ENCODE results near the gene GLYATL3. TPM values are rescaled to one million over a fixed set of nuclear protein-coding genes. Genes with fewer than 3 reads are reported as not detected.
A peak's percentile ranks its signal among the peaks of the same experiment; 100 is the strongest.

GLYATL3 gene
- total and polyA plus RNA-seq, 2 of the 4 experiments (the other 2 are of a cell fraction) = not detected

DNA sequence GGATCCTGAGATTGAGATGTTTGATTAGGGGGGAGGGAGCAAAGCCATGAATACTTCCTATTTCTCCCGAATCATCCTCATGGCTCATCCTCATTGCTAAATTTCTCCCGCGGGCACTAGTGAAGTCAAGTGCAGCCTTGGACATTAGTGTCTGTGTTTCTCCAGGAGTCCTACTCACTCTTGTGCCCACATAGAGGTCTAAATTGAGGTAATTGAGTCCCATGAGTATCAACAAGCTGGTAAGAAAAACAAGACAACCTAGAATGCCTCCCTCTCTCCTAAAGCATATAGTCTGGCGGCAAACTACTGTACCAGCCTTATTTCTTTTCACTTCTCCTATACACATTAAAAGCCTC lies 36.1 kb upstream of the GLYATL3 start:
- DNase-seq (no peak), ATAC-seq (ENCODE audit: low read depth) (peak; percentile 31)
- CTCF ChIA-PET = no interaction called here
- dilution Hi-C loops (cut with HindIII; ENCODE audit: low sequenced_read_pairs, unreplicated experiment) = no loop called here
- in situ Hi-C loops (cut with MboI; ENCODE audit: low sequenced_read_pairs) = no loop called here
- Histone ChIP-seq H3K4me1 (ENCODE audit: control insufficient read depth, insufficient read depth, low read length) (no peaks in the 10 kb centered on the region; the same call in 1 of the 2 replicates), H3K9me3 (ENCODE audit: control insufficient read depth, insufficient read depth, low read length) (no peaks in the 10 kb centered on the region), H4K8ac (ENCODE audit: low read depth in 2 of 2, low read length in 2 of 2) (peak overlapping the region; percentile 86 to 90), H3K4ac (ENCODE audit: low read depth, low read length) (peak overlapping the region; percentile 58; the same call in 1 of the 2 replicates), H3K14ac (replicated peaks; ENCODE audit: low read depth, low read length) (peak overlapping the region; percentile 47; the same call in 1 of the 2 replicates), H4K91ac (ENCODE audit: insufficient read depth, low read depth, low read length) (no peak overlapping the region), H2BK5ac (ENCODE audit: low read depth, low read length, poor library complexity, severe bottlenecking) (no peak overlapping the region), H4K20me1 (ENCODE audit: insufficient read depth, low read length) (no peaks in the 10 kb centered on the region), H3K4me3 (ENCODE audit: insufficient read depth, low read depth, low read length) (peak overlapping the region; percentile 82), H3K23ac (ENCODE audit: low read depth, low read length) (peak overlapping the region; percentile 34; the same call in 1 of the 2 replicates), H3K18ac (ENCODE audit: low read depth, low read length) (no peak overlapping the region), H2BK15ac (ENCODE audit: low read depth, low read length) (no peak overlapping the region), H2BK20ac (ENCODE audit: low read depth, low read length) (no peak overlapping the region), H3K9me1 (ENCODE audit: insufficient read depth, low read length) (no peaks in the 10 kb centered on the region), H2AFZ (replicated peaks; ENCODE audit: low read length, poor library complexity) (peak overlapping the region; percentile 99), H3K36me3 (ENCODE audit: control insufficient read depth, insufficient read depth, low read length) (no peaks in the 10 kb centered on the region), H4K5ac (ENCODE audit: low read depth, low read length) (peak overlapping the region; percentile 32; the same call in 1 of the 2 replicates), H3K9ac (ENCODE audit: low read depth, low read length) (peak overlapping the region; percentile 68), H2AK5ac (ENCODE audit: low read depth, low read length) (no peak overlapping the region), H2AK9ac (replicated peaks; ENCODE audit: low read depth, low read length, poor library complexity) (peak overlapping the region; percentile 86), H3K56ac (ENCODE audit: extremely low read depth, insufficient read depth, low read length) (peak overlapping the region; percentile 78), H3K4me2 (ENCODE audit: low read depth, low read length) (peak overlapping the region; percentile 93), H3K27me3 (ENCODE audit: control insufficient read depth, insufficient read depth, low read length) (no peaks in the 10 kb centered on the region), H2BK120ac (ENCODE audit: low read depth, low read length) (no peak overlapping the region; the same call in 1 of the 2 replicates), H3K27ac (ENCODE audit: insufficient read depth, low read length) (peak overlapping the region; percentile 9; the same call in 1 of the 2 replicates), H3K79me1 (ENCODE audit: low read depth in 1 of 2, low read length in 2 of 2) (peaks cover 32 to 37% of the 10 kb centered on the region in 2 experiments)
- intact Hi-C loops (cut with micrococcal nuclease) = no loop called here
- WGBS, 2 experiments (ENCODE audit: extremely low coverage in 2 of 2, insufficient read length in 1 of 2) = no CpG with 5 or more reads among the region's 4 CpGs
- no peak for TF ChIP-seq FOS (IDR thresholded peaks at IDR 0.05; ENCODE audit: low read depth, low read length)
- no peak for TF ChIP-seq SMC3 (IDR thresholded peaks at IDR 0.05; ENCODE audit: low read depth, low read length)
- TF ChIP-seq NFE2L2 (IDR thresholded peaks at IDR 0.05; ENCODE audit: low read depth, low read length) = no peak
- TF ChIP-seq RFX5 (IDR thresholded peaks at IDR 0.05; ENCODE audit: low read depth, low read length) = no peak
- BruUV-seq (replicated peaks) = TSS peak; percentile 89
- POLR2A ChIA-PET (ENCODE audit: unreplicated experiment) = no interaction called here

Measured in IMR-90 (cell line).